Stimulated activated CD8-positive, alpha-beta memory T cell treated with anti-CD3 and anti-CD28 coated beads, Interleukin-12 subunit alpha, Interleukin-12 subunit beta, amount 100 ng/mL, for 1 hour (primary cell): Measurements from ENCODE around the gene EFCAB6.

ENCODE experiments used
- DNase-seq: peaks from one replicate; pipeline ENCODE4 v3.0.0-alpha.2; 2020; ENCODE audit warnings: low read depth

The EFCAB6 gene

GRCh38 chr22:43526117-43526655, 285.9 kb downstream of the EFCAB6 start:
- DNase-seq: no peak

- no peak for DNase-seq
Measured at GRCh38 chr22:43521716-43522115, 290.4 kb downstream of the EFCAB6 start.

DNA sequence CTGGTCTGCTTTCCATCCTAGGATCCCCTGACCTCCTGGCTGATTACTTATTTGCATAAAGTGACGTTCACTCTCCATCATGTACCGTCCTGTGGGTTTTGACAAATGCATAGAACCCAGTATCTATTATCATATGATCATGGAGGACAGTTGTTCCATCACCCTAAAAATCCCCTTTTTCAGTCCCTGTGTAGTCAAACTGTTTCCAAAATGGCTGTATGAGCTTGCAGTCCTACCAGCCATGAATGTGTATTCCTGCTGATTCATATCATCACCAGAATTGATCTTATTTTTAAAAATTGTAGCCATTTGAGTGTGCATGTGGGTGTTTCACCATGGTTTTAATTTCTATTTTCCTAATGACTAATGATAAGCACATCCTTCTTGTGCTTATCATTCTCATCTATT, 291.5 kb downstream of the EFCAB6 start:
- no peak for DNase-seq

DNA sequence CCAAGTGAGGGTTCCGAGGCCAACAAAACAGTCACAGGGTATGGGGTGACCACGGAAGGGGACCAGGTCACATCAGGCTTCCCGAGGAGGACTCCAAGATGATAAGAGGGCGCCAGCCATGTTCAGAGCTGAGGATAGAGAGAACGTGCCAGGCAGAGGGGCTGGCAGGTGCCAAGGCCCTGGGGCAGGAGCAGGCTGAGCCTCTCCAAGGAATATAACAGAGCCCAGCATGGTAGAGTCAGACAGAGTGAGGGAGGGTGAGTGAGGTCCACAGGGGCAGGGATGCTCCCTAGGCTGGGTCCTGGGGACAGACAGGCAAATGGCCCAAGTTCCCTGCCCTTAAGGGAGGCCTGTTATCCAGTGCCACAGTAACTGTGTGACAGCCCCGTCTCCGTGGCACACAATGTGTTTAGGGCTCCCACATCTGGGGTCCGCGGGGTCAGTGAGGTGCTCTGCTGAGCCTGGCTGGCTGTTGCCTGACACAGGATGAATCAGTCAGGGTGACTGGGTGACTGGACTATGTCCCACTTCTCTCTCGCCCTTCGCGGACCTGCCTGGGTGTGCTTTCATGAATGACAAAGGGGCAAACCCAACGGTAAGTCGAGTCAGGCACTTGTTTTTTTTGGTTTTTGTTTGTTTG, 295.0 kb downstream of the EFCAB6 start:
- no peak for DNase-seq

- no peak for DNase-seq
Measured at GRCh38 chr22:43516386-43516785, 295.7 kb downstream of the EFCAB6 start.

DNA sequence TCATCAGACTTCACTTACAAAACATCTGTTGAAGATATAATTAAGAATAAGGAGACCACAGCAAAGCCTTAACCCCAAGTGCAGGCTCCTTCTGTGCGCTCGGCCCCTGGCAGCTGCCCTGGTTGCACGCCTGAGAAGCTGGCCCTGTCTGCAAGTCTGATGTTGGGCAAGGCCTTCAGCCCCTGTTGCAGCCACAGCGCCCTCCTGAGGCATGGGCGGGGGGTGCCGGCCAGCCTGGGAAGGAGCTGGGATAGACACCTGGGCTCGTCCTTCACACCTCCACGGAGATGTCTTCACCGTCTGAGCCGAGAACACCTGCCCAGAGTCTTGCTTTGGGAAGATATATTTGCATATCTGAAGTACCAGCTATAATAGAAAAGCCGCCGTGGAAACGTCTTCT, 296.2 kb downstream of the EFCAB6 start:
- DNase-seq: no peak

- no peak for DNase-seq
Measured at GRCh38 chr22:43515411-43515810, 296.7 kb downstream of the EFCAB6 start.

DNA sequence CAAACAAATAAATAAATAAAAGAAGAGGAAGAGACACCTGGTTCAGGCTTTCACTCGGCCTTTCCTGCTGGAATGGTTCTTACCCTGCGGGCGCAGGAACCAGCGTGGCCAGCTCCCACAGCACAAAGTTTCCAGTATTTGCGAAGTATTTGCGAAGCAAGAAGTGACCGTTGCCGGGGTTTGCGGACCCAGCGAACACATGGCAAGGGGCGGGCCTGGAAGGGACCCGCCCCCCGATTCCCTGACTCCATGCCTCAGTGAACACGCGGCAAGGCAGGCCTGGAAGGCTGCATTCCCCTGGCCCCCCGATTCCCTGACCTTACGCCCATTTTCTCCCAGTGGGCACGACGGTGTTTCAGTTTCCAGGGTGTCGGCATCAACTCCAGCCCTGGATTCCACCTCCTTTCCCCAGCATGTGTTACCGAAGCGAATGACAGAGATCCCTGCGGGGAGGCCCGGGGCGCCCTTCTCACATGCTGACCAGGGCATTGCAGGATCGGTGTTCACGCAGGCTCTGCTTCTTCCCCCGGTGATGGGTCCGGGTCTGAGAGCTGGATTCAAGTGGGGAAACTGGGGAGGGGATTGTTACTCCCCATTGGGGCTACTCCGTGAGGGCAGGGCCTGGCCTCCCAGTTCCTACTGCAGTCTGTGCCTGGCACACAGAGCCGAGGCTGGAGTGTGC, 297.5 kb downstream of the EFCAB6 start:
- DNase-seq: no peak

DNA sequence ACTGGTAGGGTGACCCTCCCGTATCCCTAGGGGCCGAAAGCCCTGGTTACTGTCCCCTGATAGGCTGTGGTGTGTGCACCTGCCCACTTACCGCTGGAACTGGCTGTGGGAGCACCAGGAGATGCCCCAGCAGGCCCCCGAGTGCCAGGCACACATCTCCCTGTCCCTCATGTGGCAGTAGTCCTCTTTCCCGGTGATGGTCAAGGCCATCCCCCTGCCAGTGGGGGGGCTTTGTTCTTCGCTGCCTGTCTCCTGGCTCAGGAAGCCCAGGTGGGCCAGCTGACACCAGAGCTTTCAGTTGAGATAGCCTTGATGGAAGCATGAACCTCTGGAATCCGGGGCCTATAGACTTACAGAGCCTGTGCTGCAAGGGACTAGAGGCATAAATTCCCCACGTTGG, 299.8 kb downstream of the EFCAB6 start:
- DNase-seq: no peak

DNA sequence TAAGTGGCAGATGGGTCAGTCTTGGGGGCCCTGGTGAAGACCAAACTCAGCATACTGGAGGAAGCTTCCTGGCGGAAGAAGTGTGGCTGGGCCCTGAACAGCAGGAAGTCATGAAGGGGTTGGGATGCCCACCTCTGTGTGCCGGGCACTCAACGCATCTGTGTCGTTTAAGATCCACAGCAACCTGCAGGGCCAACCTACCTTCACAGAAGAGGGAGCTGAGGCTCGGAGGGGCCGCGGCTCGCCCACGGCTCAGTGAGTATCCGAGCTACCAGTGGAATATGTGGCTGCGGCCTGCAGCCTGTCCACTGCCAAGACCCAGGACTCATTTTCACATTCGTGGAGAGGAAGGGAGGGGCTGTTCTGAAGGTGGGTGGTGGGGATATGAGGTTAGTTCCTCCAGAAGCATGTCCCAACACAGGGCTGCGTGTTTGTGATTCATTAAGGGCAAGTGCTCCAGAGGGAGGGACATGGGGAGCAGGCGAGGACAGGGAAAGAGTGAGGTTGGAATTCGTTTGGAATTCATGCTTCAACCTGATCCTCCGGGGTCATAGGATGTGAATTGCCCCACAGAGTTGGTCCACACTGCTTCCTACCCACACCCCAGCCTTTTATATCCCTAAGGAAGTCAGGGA, 300.7 kb downstream of the EFCAB6 start:
- no peak for DNase-seq

GRCh38 chr22:43510281-43511070, 301.6 kb downstream of the EFCAB6 start:
- DNase-seq: no peak

DNA sequence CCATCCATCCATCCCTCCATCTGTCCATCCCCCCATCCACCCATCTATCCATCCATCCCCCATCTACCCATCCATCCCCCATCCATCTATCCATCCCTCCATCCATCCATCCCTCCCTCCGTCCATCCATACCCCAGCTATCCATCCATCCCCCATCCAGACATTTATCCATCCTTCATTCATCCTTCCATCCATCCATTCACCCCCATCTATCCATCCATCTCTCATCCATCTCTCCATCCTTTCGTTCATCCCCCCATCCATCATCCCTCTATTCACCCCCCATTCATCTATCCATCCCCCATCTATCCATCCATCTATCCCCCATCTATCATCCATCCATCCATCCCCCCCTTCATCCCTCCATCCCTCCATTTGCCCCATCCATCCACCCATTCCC, 302.8 kb downstream of the EFCAB6 start:
- DNase-seq: no peak

DNA sequence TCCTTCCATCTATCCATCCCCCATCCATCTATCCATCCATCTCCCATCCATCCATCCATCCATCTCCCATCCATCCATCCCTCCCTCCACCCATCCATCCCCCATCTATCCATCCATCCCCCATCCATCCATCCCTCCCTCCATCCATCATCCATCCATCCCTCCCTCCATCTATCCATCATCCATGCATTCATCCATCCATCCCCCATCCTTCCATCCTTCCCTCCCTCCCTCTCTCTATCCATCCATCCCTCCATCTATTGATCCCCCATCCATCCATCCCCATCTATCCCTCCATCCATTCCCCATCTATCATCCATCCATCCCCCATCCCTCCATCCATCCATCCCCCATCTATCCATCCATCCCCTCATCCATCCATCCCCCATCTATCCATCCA, 303.6 kb downstream of the EFCAB6 start:
- no peak for DNase-seq

- no peak for DNase-seq
Measured at GRCh38 chr22:43507235-43507634, 304.9 kb downstream of the EFCAB6 start.

- DNase-seq: no peak
Measured at GRCh38 chr22:43506487-43506886, 305.6 kb downstream of the EFCAB6 start.

- DNase-seq: no peak
Measured at GRCh38 chr22:43505896-43506295, 306.2 kb downstream of the EFCAB6 start.

DNA sequence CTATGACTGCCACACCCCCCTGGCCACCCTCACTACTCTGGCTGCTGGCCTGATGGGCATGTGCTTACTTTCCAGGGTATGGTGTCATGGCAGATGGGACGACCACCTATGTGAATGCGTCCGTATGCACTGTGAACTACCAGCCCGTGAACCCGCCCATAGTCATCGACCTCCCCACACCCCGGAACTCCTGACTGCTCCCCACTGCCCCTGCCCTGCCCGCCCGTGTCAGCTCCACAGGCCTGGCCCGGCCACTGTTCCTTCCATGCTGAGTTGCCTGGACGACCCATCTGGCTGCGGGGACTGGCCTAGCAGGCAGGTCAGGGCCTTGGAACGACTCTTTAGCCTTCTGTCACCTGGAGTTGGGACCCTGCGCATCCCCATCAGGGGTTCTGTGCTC, 306.7 kb downstream of the EFCAB6 start:
- DNase-seq: no peak

- no peak for DNase-seq
Measured at GRCh38 chr22:43504666-43505261, 307.3 kb downstream of the EFCAB6 start.

- DNase-seq: no peak
Measured at GRCh38 chr22:43504068-43504467, 308.0 kb downstream of the EFCAB6 start.

- no peak for DNase-seq
Measured at GRCh38 chr22:43502306-43502874, 309.7 kb downstream of the EFCAB6 start.

DNA sequence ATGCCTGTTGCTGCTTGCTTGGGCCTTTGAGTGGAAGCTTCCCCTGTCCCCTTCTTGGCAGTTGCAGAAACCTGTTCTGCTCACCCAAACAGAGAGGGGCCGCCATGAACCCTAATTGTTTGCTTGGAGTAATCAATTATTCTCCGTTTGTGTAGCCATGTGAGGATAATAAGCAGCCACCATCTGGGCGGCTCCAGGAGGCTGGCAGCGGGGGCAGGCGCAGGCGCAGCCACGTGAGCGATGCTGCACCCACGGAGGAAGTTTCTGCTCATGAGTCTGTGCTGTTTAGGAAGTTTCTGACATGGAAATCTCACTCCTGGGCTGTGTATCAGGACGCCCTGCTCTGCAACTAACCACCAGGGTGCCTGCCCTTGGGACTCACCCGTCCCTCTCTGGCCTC, 310.2 kb downstream of the EFCAB6 start:
- no peak for DNase-seq
